GM21360 (cell line): Measurements from ENCODE around the gene CPT1C.
"Not testable (repeated sequence)": the region's sequence is repeated elsewhere in the genome, so short reads cannot be mapped to it uniquely, and the experiment has no call there.

Experiments
- ATAC-seq: cut with Tn5 transposase; IDR thresholded peaks from one replicate; pipeline ENCODE4 v1.9.1; 2021; ENCODE audit warnings: mild to moderate bottlenecking, moderate library complexity; ENCODE audit not compliant: unreplicated experiment

Gene CPT1C

GRCh38 chr19:49700563-49700962 lies 9.6 kb downstream of the CPT1C start:
- ATAC-seq = no peak

GRCh38 chr19:49701271-49701786 lies 10.4 kb downstream of the CPT1C start:
- ATAC-seq = no peak

GRCh38 chr19:49704888-49705642 lies 14.1 kb downstream of the CPT1C start:
- no peak for ATAC-seq

GRCh38 chr19:49705919-49706318 lies 15.0 kb downstream of the CPT1C start:
- ATAC-seq = no peak

GRCh38 chr19:49710372-49710951 lies 19.5 kb downstream of the CPT1C start:
- ATAC-seq = no peak

- no peak for ATAC-seq
Measured at GRCh38 chr19:49712397-49712859, 21.5 kb downstream of the CPT1C start.

- no peak for ATAC-seq
Measured at GRCh38 chr19:49713236-49713845, 22.4 kb downstream of the CPT1C start.

- ATAC-seq = no peak
Measured at GRCh38 chr19:49716154-49716553, 25.2 kb downstream of the CPT1C start.

- no peak for ATAC-seq
Measured at GRCh38 chr19:49718511-49718910, 27.6 kb downstream of the CPT1C start.

GRCh38 chr19:49718991-49719390 lies 28.1 kb downstream of the CPT1C start:
- no peak for ATAC-seq

GRCh38 chr19:49719420-49719819 lies 28.5 kb downstream of the CPT1C start:
- not testable (repeated sequence) for ATAC-seq

GRCh38 chr19:49727217-49728030 lies 36.5 kb downstream of the CPT1C start:
- ATAC-seq = no peak

GRCh38 chr19:49730166-49730565 lies 39.2 kb downstream of the CPT1C start:
- ATAC-seq = no peak

GRCh38 chr19:49738268-49738667 lies 47.4 kb downstream of the CPT1C start:
- no peak for ATAC-seq

GRCh38 chr19:49739098-49739497 lies 48.2 kb downstream of the CPT1C start:
- ATAC-seq = no peak

GRCh38 chr19:49739933-49740332 lies 49.0 kb downstream of the CPT1C start:
- ATAC-seq = no peak

- no peak for ATAC-seq
Measured at GRCh38 chr19:49741210-49741844, 50.4 kb downstream of the CPT1C start.

- no peak for ATAC-seq
Measured at GRCh38 chr19:49744946-49745381, 54.0 kb downstream of the CPT1C start.

- no peak for ATAC-seq
Measured at GRCh38 chr19:49746206-49746958, 55.5 kb downstream of the CPT1C start.
